Kidney (tissue), 14 donors: Measurements from ENCODE around the gene AKAIN1. TPM values are rescaled to one million over a fixed set of nuclear protein-coding genes. Genes with fewer than 3 reads are reported as not detected.

Source experiments
- DNase-seq, 5 donors: peaks; one replicate each; pipeline ENCODE4 v3.0.0-alpha.2; 2013 to 2020
- FAIRE-seq: peaks from 2 replicates; lab custom pipeline; 2012; peaks lifted over from hg19 to GRCh38; lab: Jason Lieb, UNC
- H3K27ac ChIP-seq, 2 donors: one replicate each; pipeline ENCODE4 v1.7.0; 2013; ENCODE audit warnings: low read depth in 2 of 2, low read length in 2 of 2, inconsistent platforms in 1 of 2
- H3K27me3 ChIP-seq: one replicate; pipeline ENCODE4 v1.7.1; 2013; ENCODE audit warnings: low read length, inconsistent platforms; ENCODE audit not compliant: control insufficient read depth, insufficient read depth
- H3K36me3 ChIP-seq, 3 donors: one replicate each; pipeline versions ENCODE4 v1.7.0 to v1.7.1; 2013; ENCODE audit warnings: low read length in 3 of 3, control low read depth in 1 of 3, inconsistent platforms in 1 of 3; ENCODE audit not compliant: insufficient read depth in 3 of 3, control insufficient read depth in 2 of 3
- H3K4me1 ChIP-seq, 3 donors: one replicate each; pipeline versions ENCODE4 v1.7.0 to v1.7.1; 2013; ENCODE audit warnings: low read length in 3 of 3, inconsistent platforms in 1 of 3, low read depth in 1 of 3; ENCODE audit not compliant: control insufficient read depth in 2 of 3, insufficient read depth in 2 of 3
- H3K4me3 ChIP-seq, 3 donors: one replicate each; pipeline versions ENCODE4 v1.7.0 to v1.8.1; 2013; ENCODE audit warnings: low read length in 3 of 3, control low read depth in 1 of 3, inconsistent platforms in 1 of 3
- H3K9ac ChIP-seq, 3 donors: one replicate each; pipeline versions ENCODE4 v1.7.0 to v1.7.1; 2013; ENCODE audit warnings: low read length in 3 of 3, control low read depth in 1 of 3, inconsistent platforms in 1 of 3
- H3K9me3 ChIP-seq, 3 donors: one replicate each; pipeline versions ENCODE4 v1.7.0 to v1.7.1; 2013; ENCODE audit warnings: low read length in 3 of 3, control low read depth in 1 of 3, inconsistent platforms in 1 of 3; ENCODE audit not compliant: control insufficient read depth in 2 of 3, insufficient read depth in 1 of 3
- CTCF ChIP-seq: IDR thresholded peaks from 3 replicates; pipeline ENCODE4 v1.5.1; 2012; ENCODE audit warnings: mild to moderate bottlenecking, moderate library complexity, borderline replicate concordance; ENCODE audit not compliant: insufficient read depth; ENCODE audit errors: extremely low read depth
- intact Hi-C: fragments of 100-400 bp; cut with DNase I; formaldehyde crosslinking; loops from one replicate; pipeline ENCODE4 v1.11.1; 2022
- polyA plus RNA-seq: library from polyadenylated mRNA; stranded (reverse); fragments of 350-450 nt; fragmentation: Illumina TruSeq; extraction: RNeasy Lipid Tissue Mini Kit (QIAGEN cat#74804); gene quantifications from one replicate; pipeline ENCODE4 v1.2.3, GENCODE V29; 2014; ENCODE audit warnings: low read depth, low replicate concordance; ENCODE audit not compliant: insufficient read depth
- total RNA-seq: library from RNA; stranded (reverse); fragmentation: NEBNext Ultra II Directional; extraction: Animal tissue kit (Norgen Biotek cat#: 25700); gene quantifications from one replicate; pipeline ENCODE4 v1.2.1, GENCODE V29; 2021
- donor health status: control.
- donor health status: control.
- donor health status: control.
- donor health status: control.
- donor health status: control.
- donor health status: DM: yes; HTN: yes; CAD: no.
- donor health status: Normal renal cell carcinoma (clear cell type).

AKAIN1 gene
- total and polyA plus RNA-seq, 2 donors from 2014 or later, result not detected

- FAIRE-seq (no peak), DNase-seq (no peak)
- Histone ChIP-seq H3K36me3 (no peaks in the 10 kb centered on the region), H3K4me1 (no peaks in the 10 kb centered on the region), H3K27ac (no peak overlapping the region), H3K9ac (no peak overlapping the region), H3K4me3 (no peak overlapping the region), H3K27me3 (no peaks in the 10 kb centered on the region), H3K9me3 (no peaks in the 10 kb centered on the region)
- no peak for TF ChIP-seq CTCF
- intact Hi-C loops, result no loop called here
These were observed 101.8 kb downstream of the AKAIN1 start for GRCh38 chr18:5095239-5095638.

DNA sequence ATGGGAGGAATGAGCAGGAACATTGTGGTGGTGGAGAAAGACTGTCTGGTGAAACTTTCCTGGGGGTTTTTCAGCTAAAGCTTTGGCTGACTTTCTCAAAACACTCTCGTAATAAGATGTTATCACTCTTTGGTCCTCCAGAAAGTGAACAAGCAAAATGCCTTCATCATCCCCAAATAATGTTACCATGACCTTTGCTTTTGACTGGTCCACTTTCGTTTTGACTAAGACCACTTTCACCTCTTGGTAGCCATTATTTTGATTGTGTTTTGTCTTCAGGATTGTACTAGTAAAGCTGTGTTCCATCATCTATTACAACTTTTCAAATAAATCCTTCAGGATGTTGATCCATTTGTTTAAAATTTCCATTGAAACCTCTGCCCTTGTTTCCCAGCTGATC lies 103.2 kb downstream of the AKAIN1 start:
- DNase-seq, result no peak
- Histone ChIP-seq H3K4me3 (no peak overlapping the region), H3K9me3 (no peaks in the 10 kb centered on the region), H3K9ac (no peak overlapping the region), H3K27ac (no peak overlapping the region), H3K4me1 (no peaks in the 10 kb centered on the region), H3K27me3 (no peaks in the 10 kb centered on the region), H3K36me3 (no peaks in the 10 kb centered on the region)
- intact Hi-C loops, result no loop called here
- no peak for TF ChIP-seq CTCF
- no peak for FAIRE-seq

Other genes with a start within 250 kb of the AKAIN1 start
- 17.5 TPM for gene ZBTB14, start 98.5 kb upstream of the AKAIN1 start, total RNA-seq
- gene ZBTB14, start 98.5 kb upstream of the AKAIN1 start, polyA plus RNA-seq, result 6.7 TPM